ENCODE results near the gene TRIM41. TPM values are rescaled to one million over a fixed set of nuclear protein-coding genes. Genes with fewer than 3 reads are reported as not detected.

Gene TRIM41
- total and polyA plus RNA-seq, 2 of the 13 experiments (the other 11 are each of a cell fraction or from before 2014, with no cell fraction given) = 10.2 to 16.7 TPM

DNA sequence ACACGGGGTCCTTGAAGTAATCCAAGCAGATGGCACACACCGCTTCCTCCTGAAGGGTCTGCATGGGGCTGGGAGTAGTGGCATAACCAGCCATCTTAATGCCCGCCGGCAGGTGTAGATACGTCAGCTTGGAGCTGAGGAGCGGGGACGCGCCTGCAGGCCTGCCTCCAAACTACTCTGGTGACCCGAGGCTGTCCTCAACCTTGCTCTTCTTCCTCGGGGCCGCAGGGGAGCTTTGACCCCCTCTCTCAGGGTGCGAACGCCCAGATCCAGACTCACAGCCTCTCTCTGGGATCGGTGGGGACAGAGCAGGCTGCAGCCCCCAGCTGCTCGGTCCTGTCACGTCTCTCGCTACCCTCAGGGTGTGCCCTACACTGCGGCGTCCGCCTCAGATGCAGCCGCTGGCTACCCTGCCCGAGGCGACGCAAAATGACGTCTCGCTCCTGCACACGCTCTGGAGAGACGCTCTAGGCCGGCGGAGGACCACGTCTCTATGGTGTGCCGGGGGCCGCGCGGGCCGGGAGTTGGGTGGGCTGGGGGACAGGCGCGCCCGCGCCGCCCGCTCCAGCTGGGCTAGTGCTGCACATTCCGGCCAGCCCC, 37.7 kb downstream of the TRIM41 start, which contains the start of gene TRIM52 (continued):
- TF ChIP-seq ARNT (IDR thresholded peaks at IDR 0.05) = no peak
- no peak for TF ChIP-seq FOXJ3 (CRISPR knock-in tag; IDR thresholded peaks at IDR 0.05; ENCODE audit: borderline replicate concordance)
- TF ChIP-seq, protein P1, sequence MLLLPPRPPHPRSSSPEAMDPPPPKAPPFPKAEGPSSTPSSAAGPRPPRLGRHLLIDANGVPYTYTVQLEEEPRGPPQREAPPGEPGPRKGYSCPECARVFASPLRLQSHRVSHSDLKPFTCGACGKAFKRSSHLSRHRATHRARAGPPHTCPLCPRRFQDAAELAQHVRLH (CRISPR knock-in tag; IDR thresholded peaks at IDR 0.05; ENCODE audit: borderline replicate concordance, low read depth) = peak; percentile 46; the same call in 1 of the 2 replicates
- TF ChIP-seq HCFC1 (IDR thresholded peaks at IDR 0.05; ENCODE audit: low read depth, low read length) = peak; percentile 48; the same call in 1 of the 2 replicates
- peak; percentile 78 for TF ChIP-seq ZSCAN25 (CRISPR knock-in tag; IDR thresholded peaks at IDR 0.05)
- no peak for TF ChIP-seq RAD51 (IDR thresholded peaks at IDR 0.05; ENCODE audit: borderline replicate concordance)
- TF ChIP-seq, protein P2, sequence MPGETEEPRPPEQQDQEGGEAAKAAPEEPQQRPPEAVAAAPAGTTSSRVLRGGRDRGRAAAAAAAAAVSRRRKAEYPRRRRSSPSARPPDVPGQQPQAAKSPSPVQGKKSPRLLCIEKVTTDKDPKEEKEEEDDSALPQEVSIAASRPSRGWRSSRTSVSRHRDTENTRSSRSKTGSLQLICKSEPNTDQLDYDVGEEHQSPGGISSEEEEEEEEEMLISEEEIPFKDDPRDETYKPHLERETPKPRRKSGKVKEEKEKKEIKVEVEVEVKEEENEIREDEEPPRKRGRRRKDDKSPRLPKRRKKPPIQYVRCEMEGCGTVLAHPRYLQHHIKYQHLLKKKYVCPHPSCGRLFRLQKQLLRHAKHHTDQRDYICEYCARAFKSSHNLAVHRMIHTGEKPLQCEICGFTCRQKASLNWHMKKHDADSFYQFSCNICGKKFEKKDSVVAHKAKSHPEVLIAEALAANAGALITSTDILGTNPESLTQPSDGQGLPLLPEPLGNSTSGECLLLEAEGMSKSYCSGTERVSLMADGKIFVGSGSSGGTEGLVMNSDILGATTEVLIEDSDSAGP (CRISPR knock-in tag; IDR thresholded peaks at IDR 0.05; ENCODE audit: borderline replicate concordance) = peak; percentile 63; the same call in 1 of the 2 replicates
- no peak for TF ChIP-seq NFE2 (CRISPR knock-in tag; IDR thresholded peaks at IDR 0.05)
- 0 out of 2 replicates have a peak, but pooled peaks have one; percentile 74 for TF ChIP-seq ETV6 (CRISPR knock-in tag; conservative IDR thresholded peaks at IDR 0.05)
- TF ChIP-seq ZFP1 (CRISPR knock-in tag; IDR thresholded peaks at IDR 0.05) = peak; percentile 84; the same call in 1 of the 2 replicates
- TF ChIP-seq ZNF382 (CRISPR knock-in tag; IDR thresholded peaks at IDR 0.05; ENCODE audit: borderline replicate concordance) = no peak
- no peak for TF ChIP-seq ZNF557 (CRISPR knock-in tag; IDR thresholded peaks at IDR 0.05)
- TF ChIP-seq SATB2 (CRISPR knock-in tag; IDR thresholded peaks at IDR 0.05) = no peak
- TF ChIP-seq ZNF563 (CRISPR knock-in tag; IDR thresholded peaks at IDR 0.05) = peak; percentile 61; the same call in 1 of the 2 replicates
- TF ChIP-seq DNMT3B (CRISPR knock-in tag; conservative IDR thresholded peaks at IDR 0.05) = 0 out of 2 replicates have a peak, but pooled peaks have one; percentile 70
- TF ChIP-seq NFIC (IDR thresholded peaks at IDR 0.05; ENCODE audit: low read length) = no peak
- peak; percentile 75; the same call in 1 of the 2 replicates for TF ChIP-seq NR2C2 (CRISPR knock-in tag; IDR thresholded peaks at IDR 0.05; ENCODE audit: borderline replicate concordance)
- TF ChIP-seq, protein P3, sequence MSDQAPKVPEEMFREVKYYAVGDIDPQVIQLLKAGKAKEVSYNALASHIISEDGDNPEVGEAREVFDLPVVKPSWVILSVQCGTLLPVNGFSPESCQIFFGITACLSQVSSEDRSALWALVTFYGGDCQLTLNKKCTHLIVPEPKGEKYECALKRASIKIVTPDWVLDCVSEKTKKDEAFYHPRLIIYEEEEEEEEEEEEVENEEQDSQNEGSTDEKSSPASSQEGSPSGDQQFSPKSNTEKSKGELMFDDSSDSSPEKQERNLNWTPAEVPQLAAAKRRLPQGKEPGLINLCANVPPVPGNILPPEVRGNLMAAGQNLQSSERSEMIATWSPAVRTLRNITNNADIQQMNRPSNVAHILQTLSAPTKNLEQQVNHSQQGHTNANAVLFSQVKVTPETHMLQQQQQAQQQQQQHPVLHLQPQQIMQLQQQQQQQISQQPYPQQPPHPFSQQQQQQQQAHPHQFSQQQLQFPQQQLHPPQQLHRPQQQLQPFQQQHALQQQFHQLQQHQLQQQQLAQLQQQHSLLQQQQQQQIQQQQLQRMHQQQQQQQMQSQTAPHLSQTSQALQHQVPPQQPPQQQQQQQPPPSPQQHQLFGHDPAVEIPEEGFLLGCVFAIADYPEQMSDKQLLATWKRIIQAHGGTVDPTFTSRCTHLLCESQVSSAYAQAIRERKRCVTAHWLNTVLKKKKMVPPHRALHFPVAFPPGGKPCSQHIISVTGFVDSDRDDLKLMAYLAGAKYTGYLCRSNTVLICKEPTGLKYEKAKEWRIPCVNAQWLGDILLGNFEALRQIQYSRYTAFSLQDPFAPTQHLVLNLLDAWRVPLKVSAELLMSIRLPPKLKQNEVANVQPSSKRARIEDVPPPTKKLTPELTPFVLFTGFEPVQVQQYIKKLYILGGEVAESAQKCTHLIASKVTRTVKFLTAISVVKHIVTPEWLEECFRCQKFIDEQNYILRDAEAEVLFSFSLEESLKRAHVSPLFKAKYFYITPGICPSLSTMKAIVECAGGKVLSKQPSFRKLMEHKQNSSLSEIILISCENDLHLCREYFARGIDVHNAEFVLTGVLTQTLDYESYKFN (CRISPR knock-in tag; conservative IDR thresholded peaks at IDR 0.05) = no peak
- TF ChIP-seq ZNF615 (CRISPR knock-in tag; IDR thresholded peaks at IDR 0.05; ENCODE audit: borderline replicate concordance) = no peak
- TF ChIP-seq ZNF83 (CRISPR knock-in tag; IDR thresholded peaks at IDR 0.05; ENCODE audit: borderline replicate concordance) = 0 out of 2 replicates have a peak, but pooled peaks have one; percentile 8
- TF ChIP-seq, protein P4, sequence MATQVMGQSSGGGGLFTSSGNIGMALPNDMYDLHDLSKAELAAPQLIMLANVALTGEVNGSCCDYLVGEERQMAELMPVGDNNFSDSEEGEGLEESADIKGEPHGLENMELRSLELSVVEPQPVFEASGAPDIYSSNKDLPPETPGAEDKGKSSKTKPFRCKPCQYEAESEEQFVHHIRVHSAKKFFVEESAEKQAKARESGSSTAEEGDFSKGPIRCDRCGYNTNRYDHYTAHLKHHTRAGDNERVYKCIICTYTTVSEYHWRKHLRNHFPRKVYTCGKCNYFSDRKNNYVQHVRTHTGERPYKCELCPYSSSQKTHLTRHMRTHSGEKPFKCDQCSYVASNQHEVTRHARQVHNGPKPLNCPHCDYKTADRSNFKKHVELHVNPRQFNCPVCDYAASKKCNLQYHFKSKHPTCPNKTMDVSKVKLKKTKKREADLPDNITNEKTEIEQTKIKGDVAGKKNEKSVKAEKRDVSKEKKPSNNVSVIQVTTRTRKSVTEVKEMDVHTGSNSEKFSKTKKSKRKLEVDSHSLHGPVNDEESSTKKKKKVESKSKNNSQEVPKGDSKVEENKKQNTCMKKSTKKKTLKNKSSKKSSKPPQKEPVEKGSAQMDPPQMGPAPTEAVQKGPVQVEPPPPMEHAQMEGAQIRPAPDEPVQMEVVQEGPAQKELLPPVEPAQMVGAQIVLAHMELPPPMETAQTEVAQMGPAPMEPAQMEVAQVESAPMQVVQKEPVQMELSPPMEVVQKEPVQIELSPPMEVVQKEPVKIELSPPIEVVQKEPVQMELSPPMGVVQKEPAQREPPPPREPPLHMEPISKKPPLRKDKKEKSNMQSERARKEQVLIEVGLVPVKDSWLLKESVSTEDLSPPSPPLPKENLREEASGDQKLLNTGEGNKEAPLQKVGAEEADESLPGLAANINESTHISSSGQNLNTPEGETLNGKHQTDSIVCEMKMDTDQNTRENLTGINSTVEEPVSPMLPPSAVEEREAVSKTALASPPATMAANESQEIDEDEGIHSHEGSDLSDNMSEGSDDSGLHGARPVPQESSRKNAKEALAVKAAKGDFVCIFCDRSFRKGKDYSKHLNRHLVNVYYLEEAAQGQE (IDR thresholded peaks at IDR 0.05; ENCODE audit: borderline replicate concordance in 1 of 2, low read depth in 1 of 2, low read length in 2 of 2) = peak in 1 of 2 experiments; percentile 51; a peak in 1 of 4 replicates
- no peak for TF ChIP-seq CC2D1A (CRISPR knock-in tag; IDR thresholded peaks at IDR 0.05)
